ENCODE data around the gene PRKCE. TPM values are rescaled to one million over a fixed set of nuclear protein-coding genes. Genes with fewer than 3 reads are reported as not detected.

Gene PRKCE
- total RNA-seq, 6 experiments from 2014 or later: 5.2 to 18.8 (median 11.0) TPM

- no peak for ATAC-seq
- Histone ChIP-seq H3K4me1 (no peaks in the 10 kb centered on the region), H3K36me3 (no peaks in the 10 kb centered on the region), H3K27me3 (no peaks in the 10 kb centered on the region), H3K27ac (no peak overlapping the region), H3K4me3 (no peak overlapping the region), H3K9me3 (no peaks in the 10 kb centered on the region)
- 87% methylated on average over 8 of the region's 8 CpGs for WGBS (ENCODE audit: insufficient coverage, low coverage, low lambda C conversion rate, missing lambda C conversion rate)
- TF ChIP-seq CTCF (IDR thresholded peaks at IDR 0.05) (no peak), POLR2A (IDR thresholded peaks at IDR 0.05) (no peak)
- intact Hi-C loops (cut with DNase I): no loop called here
- no peak for DNase-seq
Observed at GRCh38 chr2:45932278-45932975, 281.0 kb downstream of the PRKCE start.

- Histone ChIP-seq H3K4me1 (peaks cover 0 to 20% (median 9%) of the 10 kb centered on the region in 4 donors), H3K4me3 (no peak overlapping the region), H3K27ac (no peak overlapping the region), H3K9me3 (no peaks in the 10 kb centered on the region), H3K36me3 (no peaks in the 10 kb centered on the region), H3K27me3 (no peaks in the 10 kb centered on the region)
- 42% methylated on average over 5 of the region's 13 CpGs for WGBS (ENCODE audit: insufficient coverage, low coverage, low lambda C conversion rate, missing lambda C conversion rate)
- peak; percentile 71 to 86 (median 81) for TF ChIP-seq CTCF (IDR thresholded peaks at IDR 0.05)
- no peak for TF ChIP-seq POLR2A (IDR thresholded peaks at IDR 0.05)
- DNase-seq: peak; percentile 86 to 90 (median 86)
- intact Hi-C loops (cut with DNase I): loop anchor here (5.0 kb wide), 1 partner anchor 294 kb away; no protein-coding TSS in a partner anchor
- ATAC-seq: peak; percentile 82 to 90 (median 87)
Observed at GRCh38 chr2:45935791-45936622, 284.5 kb downstream of the PRKCE start.

GRCh38 chr2:45936623-45936979 lies 285.1 kb downstream of the PRKCE start:
- H3K4me1 ChIP-seq: peaks cover 0 to 20% (median 9%) of the 10 kb centered on the region in 4 donors
- no peak overlapping the region for H3K27ac ChIP-seq
- H3K36me3 ChIP-seq: no peaks in the 10 kb centered on the region
- ATAC-seq (no peak), DNase-seq (no peak)
- no peaks in the 10 kb centered on the region for H3K9me3 ChIP-seq
- intact Hi-C loops (cut with DNase I): loop anchor here (5.0 kb wide), 1 partner anchor 294 kb away; no protein-coding TSS in a partner anchor
- H3K27me3 ChIP-seq: no peaks in the 10 kb centered on the region
- TF ChIP-seq POLR2A (IDR thresholded peaks at IDR 0.05): no peak
- 20% methylated on average over 3 of the region's 5 CpGs for WGBS (ENCODE audit: insufficient coverage, low coverage, low lambda C conversion rate, missing lambda C conversion rate)
- no peak overlapping the region for H3K4me3 ChIP-seq

- no peaks in the 10 kb centered on the region for H3K27me3 ChIP-seq
- no peak for DNase-seq
- WGBS (ENCODE audit: insufficient coverage, low coverage, low lambda C conversion rate, missing lambda C conversion rate): 100% methylated on average over 2 of the region's 4 CpGs
- ATAC-seq: no peak
- H3K4me1 ChIP-seq: peaks cover 0 to 20% (median 9%) of the 10 kb centered on the region in 4 donors
- no peaks in the 10 kb centered on the region for H3K9me3 ChIP-seq
- no peaks in the 10 kb centered on the region for H3K36me3 ChIP-seq
- TF ChIP-seq POLR2A (IDR thresholded peaks at IDR 0.05): no peak
- TF ChIP-seq CTCF (IDR thresholded peaks at IDR 0.05): no peak
- intact Hi-C loops (cut with DNase I): loop anchor here (5.0 kb wide), 1 partner anchor 296 kb away; no protein-coding TSS in a partner anchor
- H3K4me3 ChIP-seq: no peak overlapping the region
- H3K27ac ChIP-seq: peak overlapping the region in 1 of 3 donors; percentile 4
Observed at GRCh38 chr2:45937990-45938389, 286.5 kb downstream of the PRKCE start.
